ENCODE results near the gene HMGB2. TPM values are rescaled to one million over a fixed set of nuclear protein-coding genes. Genes with fewer than 3 reads are reported as not detected.

HMGB2 gene
- total RNA-seq, 4 donors from 2014 or later, result 13.3 to 47.8 (median 30.7) TPM

- H3K4me1 ChIP-seq, result no peaks in the 10 kb centered on the region
- H3K27ac ChIP-seq, result no peak overlapping the region
- no peaks in the 10 kb centered on the region for H3K9me3 ChIP-seq
- H3K4me3 ChIP-seq (replicated peaks in 1 of 3), result no peak overlapping the region
- 97 to 98% methylated on average over 5 of the region's 5 CpGs for WGBS, 2 donors
- H3K36me3 ChIP-seq, result no peaks in the 10 kb centered on the region
- intact Hi-C loops (cut with DNase I), result no loop called here
- no peaks in the 10 kb centered on the region for H3K27me3 ChIP-seq
- TF ChIP-seq CTCF (IDR thresholded peaks at IDR 0.05) (no peak), POLR2A (IDR thresholded peaks at IDR 0.05) (no peak)
- DNase-seq, result no peak
Measured at GRCh38 chr4:173291899-173292298, 42.3 kb downstream of the HMGB2 start.

- no peak for TF ChIP-seq POLR2A (IDR thresholded peaks at IDR 0.05)
- TF ChIP-seq CTCF (IDR thresholded peaks at IDR 0.05), result no peak
- 65 to 69% methylated on average over 4 of the region's 4 CpGs for WGBS, 2 donors
- intact Hi-C loops (cut with DNase I), result no loop called here
Measured at GRCh38 chr4:173289353-173289727, 44.8 kb downstream of the HMGB2 start.

GRCh38 chr4:173288698-173289352 is 45.3 kb downstream of the HMGB2 start:
- Histone ChIP-seq H3K9me3 (no peaks in the 10 kb centered on the region), H3K27me3 (no peaks in the 10 kb centered on the region), H3K4me3 (replicated peaks in 1 of 3) (no peak overlapping the region), H3K36me3 (no peaks in the 10 kb centered on the region), H3K27ac (no peak overlapping the region), H3K4me1 (no peaks in the 10 kb centered on the region)
- WGBS, 2 donors, result 90 to 98% methylated on average over 3 of the region's 3 CpGs
- no peak for TF ChIP-seq POLR2A (IDR thresholded peaks at IDR 0.05)
- TF ChIP-seq CTCF (IDR thresholded peaks at IDR 0.05), result no peak
- no peak for DNase-seq
- intact Hi-C loops (cut with DNase I), result no loop called here

More at GRCh38 chr4:173289353-173289727, 44.8 kb downstream of the HMGB2 start:
- no peaks in the 10 kb centered on the region for H3K9me3 ChIP-seq
- H3K36me3 ChIP-seq, result no peaks in the 10 kb centered on the region
- no peak overlapping the region for H3K4me3 ChIP-seq (replicated peaks in 1 of 3)
- no peaks in the 10 kb centered on the region for H3K4me1 ChIP-seq
- H3K27me3 ChIP-seq, result no peaks in the 10 kb centered on the region
- H3K27ac ChIP-seq, result no peak overlapping the region
- no peak for DNase-seq

- intact Hi-C loops (cut with DNase I), result no loop called here
Measured at GRCh38 chr4:173288296-173288695, 45.9 kb downstream of the HMGB2 start.

More at GRCh38 chr4:173288296-173288695, 45.9 kb downstream of the HMGB2 start:
- Histone ChIP-seq H3K4me1 (no peaks in the 10 kb centered on the region), H3K27me3 (no peaks in the 10 kb centered on the region), H3K9me3 (no peaks in the 10 kb centered on the region), H3K27ac (no peak overlapping the region), H3K36me3 (no peaks in the 10 kb centered on the region), H3K4me3 (replicated peaks in 1 of 3) (no peak overlapping the region)
- WGBS, 2 donors, result 78 to 79% methylated on average over 4 of the region's 4 CpGs
- peak; percentile 21 to 30 for DNase-seq
- no peak for TF ChIP-seq POLR2A (IDR thresholded peaks at IDR 0.05)
- TF ChIP-seq CTCF (IDR thresholded peaks at IDR 0.05), result peak in 3 of 6 experiments; percentile 9 to 32 (median 18)
